Dermis blood vessel endothelial cell (primary cell): Measurements from ENCODE around the gene TNC. TPM values are rescaled to one million over a fixed set of nuclear protein-coding genes. Genes with fewer than 3 reads are reported as not detected.
A peak's percentile ranks its signal among the peaks of the same experiment; 100 is the strongest.

Source experiments
- DNase-seq: peaks from one replicate; pipeline ENCODE4 v3.0.0; 2010
- total RNA-seq: library from RNA; depleted of rRNA; stranded (reverse); fragments of >200 nt; gene quantifications from 2 replicates; pipeline ENCODE4 v1.2.3, GENCODE V29; 2014

The TNC gene
- total RNA-seq, 1 donor from 2014 or later, result 5.1 TPM

DNA sequence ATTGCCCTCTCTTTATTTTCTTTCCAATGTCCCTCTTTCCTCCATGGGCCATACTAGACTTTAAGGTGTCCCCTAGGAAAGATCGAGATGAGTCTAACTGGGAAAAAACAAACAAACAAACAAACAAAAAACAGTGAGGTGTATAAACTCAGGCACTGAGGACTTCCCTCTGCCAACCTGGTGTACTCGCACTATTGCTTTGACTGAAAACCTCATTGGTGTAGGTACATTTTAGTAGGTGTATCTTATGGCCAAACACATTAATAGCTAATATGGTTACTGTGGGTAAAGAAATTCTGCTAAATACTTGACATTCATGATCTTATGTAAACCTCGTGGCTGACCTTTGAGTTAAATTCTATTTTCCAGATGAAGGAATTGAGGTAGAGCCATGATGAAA lies 74.3 kb downstream of the TNC start:
- DNase-seq, result no peak

GRCh38 chr9:115042781-115043509 lies 75.0 kb downstream of the TNC start:
- DNase-seq, result no peak

DNA sequence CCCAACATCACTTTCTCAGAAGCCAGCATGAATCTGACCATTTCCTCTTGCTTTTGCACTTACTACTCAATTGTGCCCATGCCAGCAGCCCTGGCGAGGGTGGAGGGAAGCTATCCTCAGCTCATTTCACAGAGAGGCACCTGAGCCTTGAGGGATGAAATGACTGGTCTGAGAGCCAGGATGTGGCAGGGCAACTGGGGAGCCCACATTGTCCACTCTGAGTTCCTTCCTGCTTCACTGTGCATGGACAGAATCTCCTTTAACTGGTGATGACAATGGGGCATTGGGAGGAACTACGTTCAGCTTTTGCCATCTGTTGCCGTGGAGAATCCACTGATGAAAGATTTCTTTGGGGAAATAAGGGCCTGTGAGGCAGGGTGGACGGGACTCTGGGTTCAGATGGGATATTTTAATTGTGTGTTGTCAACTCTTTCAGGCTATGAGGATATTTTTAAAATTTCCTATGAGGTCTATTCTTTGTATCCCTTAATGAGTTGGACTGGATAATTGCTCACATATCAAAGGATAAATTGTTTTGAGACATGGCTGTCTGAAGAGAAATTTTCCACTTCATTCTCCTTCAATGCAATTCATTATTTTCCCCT lies 78.3 kb downstream of the TNC start:
- no peak for DNase-seq

DNA sequence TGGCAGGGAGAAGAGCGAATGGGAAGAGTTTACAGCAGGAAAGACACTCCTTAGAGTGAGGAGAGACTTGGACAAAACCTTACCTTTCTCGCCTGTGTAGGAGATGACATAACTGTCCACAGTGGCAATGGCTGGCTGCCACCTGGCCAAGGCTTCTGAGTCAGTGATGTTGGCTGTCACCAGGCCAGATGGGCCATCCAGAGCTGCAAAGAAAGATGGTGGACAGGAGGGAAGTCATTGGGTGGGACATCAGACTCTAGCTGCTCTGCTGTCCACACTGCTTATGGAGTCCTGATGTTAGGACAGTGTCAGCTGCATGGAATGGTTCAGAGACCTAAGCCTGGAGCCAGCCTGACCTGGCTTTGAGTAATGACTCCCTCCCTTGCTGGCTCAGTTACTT lies 79.8 kb downstream of the TNC start:
- DNase-seq, result no peak

GRCh38 chr9:115036691-115037090 lies 81.3 kb downstream of the TNC start:
- no peak for DNase-seq

GRCh38 chr9:115035841-115036612 lies 81.9 kb downstream of the TNC start:
- no peak for DNase-seq

DNA sequence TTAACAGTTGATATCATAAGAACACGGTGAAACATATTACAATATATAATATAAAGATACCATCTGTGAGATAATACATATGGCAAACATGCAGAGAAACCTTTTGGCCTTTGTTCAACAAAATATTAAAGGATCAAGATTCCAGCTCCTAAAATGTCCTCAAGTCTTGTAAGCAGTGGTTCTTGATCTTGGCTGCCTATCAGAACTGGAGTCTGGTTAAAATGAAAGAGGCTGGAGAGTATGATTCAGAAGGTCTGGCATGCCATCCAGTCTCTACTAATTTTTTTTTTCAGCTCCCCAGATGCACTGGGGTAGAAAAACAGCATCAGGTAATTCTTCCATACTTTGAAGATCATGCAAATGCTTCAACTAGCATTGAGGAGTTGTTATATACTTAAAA lies 83.2 kb downstream of the TNC start:
- no peak for DNase-seq

- no peak for DNase-seq
These were observed 84.2 kb downstream of the TNC start for GRCh38 chr9:115033800-115034199.

- no peak for DNase-seq
These were observed 85.7 kb downstream of the TNC start for GRCh38 chr9:115032296-115032695.

DNA sequence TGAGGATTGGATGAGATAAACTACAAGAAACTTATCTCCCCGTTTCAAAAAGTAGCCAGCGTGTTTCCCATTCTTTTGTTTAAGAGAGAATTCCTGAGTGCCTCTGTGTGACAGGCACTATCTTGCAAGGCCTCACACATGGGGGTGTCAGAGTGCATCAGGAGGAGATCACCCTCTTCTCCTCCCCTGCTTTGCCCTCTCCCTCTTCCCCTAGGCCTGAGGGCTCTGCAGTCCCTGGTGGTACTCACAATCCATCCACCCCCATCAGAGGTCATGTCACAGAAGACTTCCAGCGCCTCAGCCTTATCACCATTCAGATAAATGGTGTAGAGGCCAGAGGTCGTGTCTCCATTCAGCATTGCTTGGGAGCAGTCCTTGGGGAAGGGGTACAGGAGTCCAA lies 88.0 kb downstream of the TNC start:
- DNase-seq, result no peak

GRCh38 chr9:115025721-115026120 lies 92.2 kb downstream of the TNC start:
- no peak for DNase-seq

GRCh38 chr9:115024925-115025535 lies 92.9 kb downstream of the TNC start:
- no peak for DNase-seq

DNA sequence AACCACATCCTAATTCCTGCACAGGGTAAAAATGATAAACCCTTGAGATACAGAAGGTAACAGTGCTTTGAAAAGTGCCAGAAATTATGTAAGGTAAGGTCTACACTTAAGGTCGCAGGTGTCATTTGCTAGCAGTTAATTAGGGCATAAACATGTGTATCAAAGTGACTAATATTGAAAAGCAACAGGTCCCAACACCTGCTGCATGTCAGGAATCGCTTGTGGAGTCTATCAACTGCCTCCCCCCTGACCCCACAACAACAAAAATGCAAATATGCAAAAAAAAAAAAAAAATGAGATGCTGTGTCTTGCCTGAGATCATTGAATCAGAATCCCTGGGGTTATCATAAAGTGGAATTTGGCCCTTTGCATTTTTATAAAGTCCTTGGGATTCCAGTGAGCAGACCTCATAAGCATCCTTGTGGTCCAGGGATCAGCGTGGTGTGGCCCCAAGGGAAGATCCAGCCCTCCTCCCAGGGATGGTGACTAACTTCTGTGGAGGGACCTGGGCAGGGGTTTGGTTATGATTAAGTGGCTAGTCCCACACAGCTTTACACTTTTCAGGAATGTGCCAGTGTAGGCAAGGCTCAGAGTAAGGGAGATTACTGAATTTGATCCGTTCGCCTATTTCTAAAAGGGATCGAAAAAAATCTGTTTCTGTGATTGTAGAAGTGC lies 95.1 kb downstream of the TNC start:
- DNase-seq, result no peak

GRCh38 chr9:115018547-115019435 lies 99.2 kb downstream of the TNC start:
- no peak for DNase-seq

DNA sequence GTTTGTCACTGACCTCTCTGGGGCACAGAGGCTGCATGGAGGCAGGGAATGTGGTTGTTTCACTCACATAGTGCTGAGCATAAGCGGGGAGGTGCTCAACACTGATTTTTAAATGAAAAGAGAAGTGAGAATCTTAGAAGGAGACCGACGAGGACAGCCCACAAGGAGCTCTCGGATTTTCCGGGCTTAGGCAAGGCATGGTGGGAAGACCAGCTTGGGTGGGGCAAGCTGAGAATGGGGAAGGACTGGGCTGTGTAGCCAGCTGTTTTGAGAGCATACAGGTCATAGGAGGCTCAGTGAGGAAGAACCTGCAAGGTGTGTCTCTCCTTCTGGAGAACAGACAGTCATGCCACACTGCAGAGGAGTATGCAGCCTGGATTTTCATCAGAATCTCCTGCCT lies 101.6 kb downstream of the TNC start:
- DNase-seq, result no peak

DNA sequence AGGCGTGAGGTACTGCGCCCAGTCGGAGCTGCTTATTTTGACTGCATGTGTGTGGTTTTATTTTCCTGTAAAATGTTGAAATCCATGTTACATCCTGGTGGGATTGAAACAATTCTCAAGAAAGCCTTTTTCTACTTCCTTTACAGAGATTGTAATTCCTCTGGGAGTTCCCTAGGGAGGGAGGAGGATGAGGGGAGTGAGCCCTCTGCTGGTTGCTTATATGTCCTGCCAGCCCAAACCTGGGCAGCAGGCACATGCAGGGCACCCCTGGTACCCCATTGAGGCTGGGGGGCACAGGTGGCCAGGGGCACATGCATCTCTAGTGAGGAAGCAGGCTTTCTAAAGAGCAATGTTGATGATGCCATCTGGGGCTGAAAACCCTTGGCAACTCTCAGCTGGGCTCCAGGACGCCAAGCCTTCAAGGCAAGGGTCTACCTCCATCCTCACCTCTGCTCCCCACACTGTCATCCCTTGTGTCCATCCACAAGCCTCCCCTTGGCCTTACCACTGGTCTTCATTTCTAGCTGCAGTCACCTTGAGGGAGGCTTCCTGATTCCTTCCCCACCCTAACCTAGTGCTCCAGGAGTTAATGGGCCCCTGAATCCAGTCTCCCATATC lies 102.8 kb downstream of the TNC start:
- peak; percentile 66 for DNase-seq

DNA sequence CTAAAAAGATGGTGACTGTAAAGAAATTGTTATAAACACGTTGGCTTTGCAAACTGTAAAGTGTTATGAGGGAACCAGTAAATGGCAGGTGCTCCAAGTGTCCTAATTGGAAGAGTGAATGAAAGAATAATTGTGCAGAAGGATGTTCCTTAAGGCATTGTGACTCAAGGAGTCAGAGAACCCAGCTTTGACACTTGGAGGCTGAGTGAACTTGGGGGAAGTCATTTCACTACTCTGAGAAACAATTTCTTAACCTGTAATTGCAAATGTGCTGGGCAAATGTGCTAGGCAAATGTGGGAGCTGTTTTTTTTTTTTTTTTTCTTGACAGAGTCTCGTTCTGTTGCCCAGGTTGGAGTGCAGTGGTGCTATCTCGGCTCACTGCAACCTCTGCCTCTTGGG lies 103.5 kb downstream of the TNC start:
- DNase-seq, result no peak

GRCh38 chr9:115013998-115014397 lies 104.0 kb downstream of the TNC start:
- peak; percentile 80 for DNase-seq

DNA sequence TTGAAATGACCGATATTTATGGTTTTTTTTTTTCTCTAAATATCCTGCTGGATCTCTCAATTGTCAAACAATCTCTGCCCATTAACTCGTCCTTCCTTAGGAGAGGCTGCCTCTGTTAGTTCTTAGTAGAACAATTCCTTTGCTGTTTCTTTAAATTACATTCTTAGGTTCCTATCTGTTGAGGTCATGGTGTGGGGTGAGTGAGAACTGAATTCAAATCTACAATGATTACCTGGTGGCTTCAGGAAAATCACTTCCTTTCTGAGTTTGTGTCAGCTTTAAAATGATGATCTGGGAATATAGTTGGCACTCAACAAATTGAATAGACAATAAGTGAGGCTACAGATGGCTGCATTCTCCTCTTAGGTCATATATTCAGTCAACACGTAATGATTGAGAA lies 105.5 kb downstream of the TNC start:
- DNase-seq, result no peak

GRCh38 chr9:115010874-115011273 lies 107.1 kb downstream of the TNC start:
- DNase-seq, result no peak

GRCh38 chr9:115008536-115009270 lies 109.3 kb downstream of the TNC start:
- peak; percentile 19 for DNase-seq
